H1 (cell line): ENCODE data around the gene EWSR1. TPM values are rescaled to one million over a fixed set of nuclear protein-coding genes. Genes with fewer than 3 reads are reported as not detected.

Experiments
- CBX8 ChIP-seq: fragments of 300-800, 300-1000 bp; sonication (generic); IDR thresholded peaks from 2 replicates; pipeline ENCODE4 v1.7.1; 2016; ENCODE audit warnings: low read depth, low read length, borderline replicate concordance
- KDM4A ChIP-seq: IDR thresholded peaks from one replicate; pipeline ENCODE4 v1.7.1; 2012; ENCODE audit warnings: low read depth, mild to moderate bottlenecking, moderate library complexity, low read length, inconsistent platforms; ENCODE audit not compliant: severe bottlenecking
- RNF2 ChIP-seq: fragments of 200-900, 300-1000 bp; sonication (generic); IDR thresholded peaks from 2 replicates; pipeline ENCODE4 v1.7.1; 2016; ENCODE audit warnings: borderline replicate concordance, low read depth, mild to moderate bottlenecking, antibody characterized with exemption, low read length; ENCODE audit not compliant: poor library complexity, severe bottlenecking; ENCODE audit errors: missing control alignments
- polyA plus RNA-seq, 7 experiments: library from polyadenylated mRNA; depleted of rRNA in 3 of 7; stranded (reverse) in 5 of 7; unstranded in 2 of 7; fragments of >200 nt in 5 of 7; fragments of 200-250 nt in 2 of 7; gene quantifications; 1 replicate in 5 of 7; 2 replicates in 1 of 7; 4 replicates in 1 of 7; pipeline versions ENCODE4 v1.2.1 to v1.2.3, GENCODE V29; 2011 to 2013; ENCODE audit warnings: missing spikeins in 2 of 7, mixed read lengths in 2 of 7
- total RNA-seq: library from RNA; stranded (reverse); fragmentation: NEBNext Ultra II Directional; extraction: Animal tissue kit (Norgen Biotek cat#: 25700); gene quantifications from 2 replicates; pipeline ENCODE4 v1.2.1, GENCODE V29; 2021

The EWSR1 gene
- total and polyA plus RNA-seq, 2 of the 8 experiments (the other 6 are each of a cell fraction or from before 2014, with no cell fraction given): 387 to 930 TPM

GRCh38 chr22:29337631-29338284, 69.7 kb downstream of the EWSR1 start (continued):
- TF ChIP-seq KDM4A: no peak
- TF ChIP-seq CBX8: no peak
- no peak for TF ChIP-seq RNF2
- TF ChIP-seq, all 59 proteins: peak for 0
